ENCODE results near the gene NEK3.
A peak's percentile ranks its signal among the peaks of the same experiment; 100 is the strongest.
"Not testable (repeated sequence)": the region's sequence is repeated elsewhere in the genome, so short reads cannot be mapped to it uniquely, and the experiment has no call there.

Gene NEK3

DNA sequence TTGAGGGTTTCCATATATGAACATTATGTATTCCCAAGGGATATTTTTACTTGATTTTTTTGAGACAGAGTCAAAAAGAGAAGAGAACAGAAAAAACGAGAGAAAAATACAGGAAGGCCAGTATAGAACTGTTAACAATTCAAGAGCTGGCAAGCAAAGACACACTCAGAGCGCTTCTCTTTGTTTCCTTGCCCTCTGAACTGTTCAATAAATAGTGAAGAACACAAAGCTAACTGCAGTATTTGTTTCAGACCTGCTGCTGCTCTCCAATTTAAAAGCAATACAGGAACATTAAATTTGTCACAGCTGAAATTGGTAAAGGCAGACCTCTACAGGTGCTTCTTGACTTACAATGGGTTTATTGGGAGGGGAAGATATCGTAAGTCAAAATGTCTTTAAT is 14.0 kb upstream of the NEK3 start:
- H3K4me3 ChIP-seq (replicated peaks in 1 of 2; ENCODE audit: low read depth in 2 of 2, low read length in 2 of 2) = no peak overlapping the region
- no peak for DNase-seq (ENCODE audit: low read depth in 2 of 2)
- TF ChIP-seq CTCF (IDR thresholded peaks at IDR 0.05; ENCODE audit: low read depth, low read length) = no peak

DNA sequence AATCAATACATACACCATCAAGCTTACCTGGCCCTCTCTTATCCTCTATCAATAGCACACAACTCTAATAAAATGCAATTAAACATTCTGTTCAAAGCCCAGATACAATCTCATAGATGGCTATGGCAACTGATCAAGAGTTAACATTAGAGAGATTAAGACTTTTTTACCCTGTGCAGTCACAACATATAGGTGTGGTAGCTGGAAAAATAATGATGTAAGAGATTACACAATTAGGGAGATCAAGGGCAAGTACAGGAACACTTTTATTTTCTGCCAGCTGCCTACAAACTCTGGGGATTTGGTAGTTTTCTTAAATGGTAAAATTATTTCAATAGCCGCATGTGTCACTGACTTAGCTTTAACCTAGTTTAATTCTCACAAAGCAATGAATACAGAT is 12.3 kb upstream of the NEK3 start:
- DNase-seq (ENCODE audit: low read depth in 2 of 2); H3K4me3 ChIP-seq (replicated peaks in 1 of 2; ENCODE audit: low read depth in 2 of 2, low read length in 2 of 2): not testable (repeated sequence)

DNA sequence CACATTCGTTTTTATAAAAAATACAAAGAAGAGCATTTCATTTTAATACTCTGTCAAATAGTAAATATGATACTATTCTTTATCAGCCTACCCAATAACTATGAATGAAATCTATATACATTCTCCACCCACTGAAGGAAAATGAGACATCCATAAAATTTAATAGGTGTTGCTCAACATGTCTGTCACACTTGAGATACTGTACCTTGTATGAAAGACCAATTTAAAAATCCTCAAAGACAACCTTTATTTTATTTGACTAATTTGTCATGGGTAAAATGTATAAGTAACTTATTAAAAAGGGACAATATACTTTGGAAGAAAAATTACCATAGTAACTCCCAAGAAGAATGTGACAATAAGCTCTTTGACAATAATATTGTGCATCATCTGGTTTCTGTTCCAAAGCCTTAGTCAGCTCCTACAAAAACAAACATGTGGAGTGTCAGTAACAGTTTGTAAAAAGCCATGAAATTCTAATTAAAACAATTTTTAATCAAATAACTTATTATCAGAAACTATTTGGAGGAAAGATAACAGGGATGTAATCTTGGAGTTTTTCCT is 11.5 kb upstream of the NEK3 start:
- not testable (repeated sequence) for H3K4me3 ChIP-seq (replicated peaks in 1 of 2; ENCODE audit: low read depth in 2 of 2, low read length in 2 of 2)

DNA sequence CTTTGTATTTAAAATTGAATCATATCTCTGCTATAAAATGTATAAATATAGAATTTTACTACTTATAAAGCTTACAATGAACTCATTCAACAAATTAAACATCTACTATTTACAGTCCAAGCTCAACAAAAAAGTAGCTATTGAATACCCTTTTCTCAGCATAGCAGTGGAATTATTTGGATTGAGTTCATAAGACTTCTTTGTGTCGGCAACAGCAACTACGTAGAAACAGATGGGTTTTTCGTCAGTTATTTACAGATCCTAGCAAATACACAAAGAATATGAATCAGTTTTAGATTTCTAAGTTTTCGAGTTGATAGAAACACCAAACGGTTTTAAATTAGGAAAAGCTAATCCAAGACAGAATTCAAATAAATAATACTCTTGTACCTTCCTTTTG is 10.4 kb upstream of the NEK3 start:
- no peak overlapping the region for H3K4me3 ChIP-seq (replicated peaks in 1 of 2; ENCODE audit: low read depth in 2 of 2, low read length in 2 of 2)
- TF ChIP-seq CTCF (IDR thresholded peaks at IDR 0.05; ENCODE audit: low read depth, low read length) = no peak
- no peak for DNase-seq (ENCODE audit: low read depth in 2 of 2)

More for the DNA sequence above, 11.5 kb upstream of the NEK3 start:
- not testable (repeated sequence) for DNase-seq (ENCODE audit: low read depth in 2 of 2)

- no peak overlapping the region for H3K4me3 ChIP-seq (replicated peaks in 1 of 2; ENCODE audit: low read depth in 2 of 2, low read length in 2 of 2)
- no peak for TF ChIP-seq CTCF (IDR thresholded peaks at IDR 0.05; ENCODE audit: low read depth, low read length)
- no peak for DNase-seq (ENCODE audit: low read depth in 2 of 2)
Measured at GRCh38 chr13:52165411-52165810, 6.0 kb upstream of the NEK3 start.

GRCh38 chr13:52164989-52165388 is 5.6 kb upstream of the NEK3 start:
- TF ChIP-seq CTCF (IDR thresholded peaks at IDR 0.05; ENCODE audit: low read depth, low read length) = no peak
- DNase-seq (ENCODE audit: low read depth in 2 of 2) = no peak
- H3K4me3 ChIP-seq (replicated peaks in 1 of 2; ENCODE audit: low read depth in 2 of 2, low read length in 2 of 2) = no peak overlapping the region

DNA sequence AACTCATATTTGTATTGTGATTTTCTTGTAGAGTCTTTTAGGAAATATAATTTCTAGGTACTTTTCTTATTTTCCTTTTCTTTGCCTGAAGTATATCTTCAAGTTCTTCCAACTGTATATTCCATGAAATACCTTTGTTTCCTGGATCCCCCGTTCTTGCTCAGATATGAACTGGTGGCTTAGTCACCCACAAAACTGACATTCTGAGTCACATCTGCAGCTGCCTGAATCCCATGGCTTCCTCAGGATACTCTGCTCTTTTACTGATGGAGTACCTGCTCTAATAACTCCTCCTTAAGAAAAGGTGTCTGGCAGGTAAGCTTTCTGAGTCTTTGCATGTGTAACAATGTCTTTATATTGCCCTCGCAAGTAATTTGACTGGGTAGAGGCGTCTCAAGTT is 4.5 kb upstream of the NEK3 start:
- H3K4me3 ChIP-seq (replicated peaks in 1 of 2; ENCODE audit: low read depth in 2 of 2, low read length in 2 of 2) = not testable (repeated sequence)
- peak in 1 of 2 donors; percentile 22 for DNase-seq (ENCODE audit: low read depth in 2 of 2)

GRCh38 chr13:52162279-52163101 is 3.1 kb upstream of the NEK3 start:
- no peak overlapping the region for H3K4me3 ChIP-seq (replicated peaks in 1 of 2; ENCODE audit: low read depth in 2 of 2, low read length in 2 of 2)
- TF ChIP-seq CTCF (IDR thresholded peaks at IDR 0.05; ENCODE audit: low read depth, low read length) = no peak
- DNase-seq (ENCODE audit: low read depth in 2 of 2) = peak; percentile 42 to 63
